HG02852 (cell line): Measurements from ENCODE around the gene WRNIP1.

Experiments used
- ATAC-seq: cut with Tn5 transposase; IDR thresholded peaks from one replicate; pipeline ENCODE4 v1.9.1; 2021; ENCODE audit warnings: mild to moderate bottlenecking, moderate library complexity; ENCODE audit not compliant: unreplicated experiment

Gene WRNIP1

GRCh38 chr6:2740581-2740980 lies 24.6 kb upstream of the WRNIP1 start:
- no peak for ATAC-seq

GRCh38 chr6:2741756-2742155 lies 23.4 kb upstream of the WRNIP1 start:
- ATAC-seq: no peak

- ATAC-seq: no peak
These were observed 21.6 kb upstream of the WRNIP1 start for GRCh38 chr6:2743280-2744208.

GRCh38 chr6:2744209-2744771 lies 20.9 kb upstream of the WRNIP1 start:
- no peak for ATAC-seq

- ATAC-seq: no peak
These were observed 20.4 kb upstream of the WRNIP1 start for GRCh38 chr6:2744778-2745177.

- no peak for ATAC-seq
These were observed 19.9 kb upstream of the WRNIP1 start for GRCh38 chr6:2745246-2745645.

GRCh38 chr6:2746557-2747061 lies 18.6 kb upstream of the WRNIP1 start:
- no peak for ATAC-seq

GRCh38 chr6:2748183-2748582 lies 17.0 kb upstream of the WRNIP1 start:
- ATAC-seq: no peak

GRCh38 chr6:2749969-2750600 lies 15.1 kb upstream of the WRNIP1 start:
- no peak for ATAC-seq

GRCh38 chr6:2750832-2751231 lies 14.4 kb upstream of the WRNIP1 start, which contains the start of gene MYLK4:
MYLK4 (minus strand) TSS chr6:2750922; CDS start chr6:2749294, 1,628 bp downstream.
- ATAC-seq: no peak

- no peak for ATAC-seq
These were observed 13.3 kb upstream of the WRNIP1 start for GRCh38 chr6:2751871-2752270.

- ATAC-seq: no peak
These were observed 12.6 kb upstream of the WRNIP1 start for GRCh38 chr6:2752477-2753109.

GRCh38 chr6:2753110-2753489 lies 12.1 kb upstream of the WRNIP1 start:
- ATAC-seq: no peak

GRCh38 chr6:2753743-2754142 lies 11.4 kb upstream of the WRNIP1 start:
- no peak for ATAC-seq

- no peak for ATAC-seq
These were observed 10.8 kb upstream of the WRNIP1 start for GRCh38 chr6:2754393-2754792.

GRCh38 chr6:2754911-2755310 lies 10.3 kb upstream of the WRNIP1 start:
- no peak for ATAC-seq

- ATAC-seq: no peak
These were observed 9.7 kb upstream of the WRNIP1 start for GRCh38 chr6:2755456-2755855.

GRCh38 chr6:2756241-2756640 lies 9.0 kb upstream of the WRNIP1 start:
- ATAC-seq: no peak

- ATAC-seq: no peak
These were observed 8.4 kb upstream of the WRNIP1 start for GRCh38 chr6:2756687-2757224.

GRCh38 chr6:2758980-2759379 lies 6.2 kb upstream of the WRNIP1 start:
- ATAC-seq: no peak
